LNCAP (cell line): ENCODE data around the gene ARHGAP9.

Experiments
- CTCF ChIP-seq: fragments of 450-650 bp; IDR thresholded peaks from 2 replicates; pipeline ENCODE4 v1.5.1; 2017; ENCODE audit warnings: mild to moderate bottlenecking

The ARHGAP9 gene

GRCh38 chr12:57455374-57456144, 24.1 kb downstream of the ARHGAP9 start:
- TF ChIP-seq CTCF = no peak

- no peak for TF ChIP-seq CTCF
These were observed 24.9 kb downstream of the ARHGAP9 start, which contains the start of gene INHBE for GRCh38 chr12:57454566-57455373. Gene INHBE (plus strand): TSS chr12:57455307. CDS start chr12:57455537, 230 bp downstream.

GRCh38 chr12:57454213-57454565, 25.5 kb downstream of the ARHGAP9 start:
- no peak for TF ChIP-seq CTCF

- TF ChIP-seq CTCF = peak; percentile 93
These were observed 26.6 kb downstream of the ARHGAP9 start for GRCh38 chr12:57452937-57453509.

GRCh38 chr12:57452181-57452936, 27.3 kb downstream of the ARHGAP9 start:
- no peak for TF ChIP-seq CTCF

GRCh38 chr12:57451233-57451778, 28.4 kb downstream of the ARHGAP9 start:
- TF ChIP-seq CTCF = no peak

GRCh38 chr12:57450057-57450456, 29.6 kb downstream of the ARHGAP9 start:
- TF ChIP-seq CTCF = no peak
